ENCODE data around the gene MBTD1. TPM values are rescaled to one million over a fixed set of nuclear protein-coding genes. Genes with fewer than 3 reads are reported as not detected.

MBTD1 gene
- total and polyA plus RNA-seq, 10 of the 15 experiments (the other 5 are each of a cell fraction or from before 2014, with no cell fraction given), result 1.3 to 16.7 (median 9.5) TPM

- ChIA-PET POLR2A (interaction anchor here (0.6 kb wide), 1 partner anchor 1008 kb away, joined by 3 read pairs; no protein-coding TSS in a partner anchor), SMC1A (ENCODE audit: uncharacterized antibody, unreplicated experiment) (interaction anchor here (1.5 kb wide), 1 partner anchor 173 kb away, joined by 3 read pairs; no protein-coding TSS in a partner anchor), RAD21 (ENCODE audit: unreplicated experiment) (interaction anchor here (0.7 kb wide), 1 partner anchor 131 kb away, joined by 4 read pairs; no protein-coding TSS in a partner anchor), CTCF (no interaction called here)
- no peaks in the 10 kb centered on the region for H3K4me1 ChIP-seq (ENCODE audit: control insufficient read depth, insufficient read depth, low read length)
- no peak for ATAC-seq
- no peak for FAIRE-seq
- H3K4me2 ChIP-seq (ENCODE audit: control insufficient read depth, insufficient read depth), result no peak overlapping the region
- in situ Hi-C loops (cut with MboI) (loop anchor here (10.0 kb wide), 1 partner anchor 354 kb away; no protein-coding TSS in a partner anchor), intact Hi-C loops (cut with micrococcal nuclease; ENCODE audit: unreplicated experiment) (no loop called here)
- WGBS (ENCODE audit: insufficient coverage, insufficient replicate concordance, low lambda C conversion rate, missing lambda C conversion rate), result 98% methylated on average over 5 of the region's 5 CpGs
- H4K20me1 ChIP-seq (ENCODE audit: control insufficient read depth, insufficient read depth), result no peaks in the 10 kb centered on the region
- no peak overlapping the region for H3K27ac ChIP-seq (ENCODE audit: control insufficient read depth, insufficient read depth)
- no peak overlapping the region for H2AFZ ChIP-seq (ENCODE audit: control insufficient read depth, low read depth, low read length)
- TF ChIP-seq E4F1 (IDR thresholded peaks at IDR 0.05; ENCODE audit: borderline replicate concordance, partially characterized antibody) (no peak), STAT3 (IDR thresholded peaks at IDR 0.05; ENCODE audit: low read depth, low read length) (no peak), ETV6 (conservative IDR thresholded peaks at IDR 0.05 in 1 of 2, IDR thresholded peaks at IDR 0.05 in 1 of 2; ENCODE audit: borderline replicate concordance in 1 of 2, low read depth in 1 of 2) (no peak), POLR2AphosphoS5 (IDR thresholded peaks at IDR 0.05; ENCODE audit: low read length) (no peak), MXI1 (IDR thresholded peaks at IDR 0.05; ENCODE audit: low read depth, low read length) (no peak), SREBF2 (IDR thresholded peaks at IDR 0.05; ENCODE audit: low read length) (no peak), PRDM15 (CRISPR knock-in tag; IDR thresholded peaks at IDR 0.05) (no peak), ZNF592 (IDR thresholded peaks at IDR 0.05) (no peak), BCL11A (IDR thresholded peaks at IDR 0.05; ENCODE audit: low read depth, low read length) (no peak)
- H3K36me3 ChIP-seq (ENCODE audit: control insufficient read depth in 2 of 2, insufficient read depth in 2 of 2, low read length in 1 of 2), result peaks cover 0 to 7% of the 10 kb centered on the region in 2 experiments; a peak in 3 of 4 replicates
- no peaks in the 10 kb centered on the region for H3K27me3 ChIP-seq (replicated peaks in 1 of 2; ENCODE audit: control insufficient read depth in 2 of 2, insufficient read depth in 2 of 2, low read length in 1 of 2)
- no TSS peak for BruUV-seq (replicated peaks)
- no peak overlapping the region for H3K4me3 ChIP-seq
- H3K9ac ChIP-seq (ENCODE audit: control insufficient read depth, insufficient read depth, low read length), result no peak overlapping the region
- no peaks in the 10 kb centered on the region for H3K79me2 ChIP-seq (ENCODE audit: control insufficient read depth, insufficient read depth, low read length)
- H3K9me3 ChIP-seq (replicated peaks; ENCODE audit: control insufficient read depth, insufficient read depth, low read length), result no peaks in the 10 kb centered on the region
- DNase-seq (ENCODE audit: low read depth, low spot score), result no peak
These were observed 79.4 kb downstream of the MBTD1 start for GRCh38 chr17:51180486-51180885.

All from GM12878 (cell line).